H1 (cell line): ENCODE results near the gene RBCK1. TPM values are rescaled to one million over a fixed set of nuclear protein-coding genes. Genes with fewer than 3 reads are reported as not detected.

Source experiments
- CTCF ChIA-PET: fragments of 300-600 bp; sonication (Branson Sonifier 250); formaldehyde crosslinking; loops from one replicate; lab custom pipeline; 2021; ENCODE audit not compliant: partially characterized antibody; lab: Charles Lee
- POLR2A ChIA-PET: fragments of 300-600 bp; sonication (Branson Sonifier 250); formaldehyde crosslinking; loops from one replicate; lab custom pipeline; 2021; ENCODE audit warnings: inconsistent platforms; ENCODE audit not compliant: partially characterized antibody; lab: Charles Lee
- DNase-seq, 2 experiments: peaks; one replicate each; pipeline versions ENCODE4 v3.0.0 to v3.0.0-alpha.2; 2010 to 2022; ENCODE audit warnings: low spot score in 2 of 2, low read depth in 1 of 2, mixed read lengths in 1 of 2
- FAIRE-seq: peaks from 2 replicates; lab custom pipeline; 2011; peaks lifted over from hg19 to GRCh38; lab: Jason Lieb, UNC
- H2AFZ ChIP-seq: 2 replicates; pipeline ENCODE4 v1.8.1; 2012; ENCODE audit warnings: low read length, inconsistent platforms
- H2AK5ac ChIP-seq: 2 replicates; pipeline ENCODE4 v1.6.1; 2013; ENCODE audit warnings: low read depth, low read length
- H2BK120ac ChIP-seq: replicated peaks from 2 replicates; pipeline ENCODE3; 2013; ENCODE audit warnings: low read depth, low read length, inconsistent platforms
- H2BK12ac ChIP-seq: 2 replicates; pipeline ENCODE4 v1.6.1; 2013; ENCODE audit warnings: low read depth, low read length
- H2BK15ac ChIP-seq: 2 replicates; pipeline ENCODE4 v1.6.1; 2013; ENCODE audit warnings: low read length
- H2BK20ac ChIP-seq: 2 replicates; pipeline ENCODE4 v1.6.1; 2013; ENCODE audit warnings: low read length
- H2BK5ac ChIP-seq: 2 replicates; pipeline ENCODE4 v1.6.1; 2013; ENCODE audit warnings: low read depth, low read length
- H3K14ac ChIP-seq: 2 replicates; pipeline ENCODE4 v1.6.1; 2013; ENCODE audit warnings: inconsistent platforms; ENCODE audit not compliant: insufficient read length
- H3K18ac ChIP-seq: 2 replicates; pipeline ENCODE4 v1.6.1; 2013; ENCODE audit warnings: low read length; ENCODE audit errors: extremely low read depth
- H3K23ac ChIP-seq: 2 replicates; pipeline ENCODE4 v1.6.1; 2013; ENCODE audit warnings: inconsistent platforms; ENCODE audit not compliant: insufficient read length
- H3K23me2 ChIP-seq: 2 replicates; pipeline ENCODE4 v1.6.1; 2013; ENCODE audit warnings: low read depth, low read length
- H3K27ac ChIP-seq: 2 replicates; pipeline ENCODE4 v1.6.1; 2011; ENCODE audit warnings: low read depth, low read length, inconsistent platforms
- H3K27me3 ChIP-seq, 4 experiments: replicated peaks in 1 of 4; 1 replicate in 1 of 4; 2 replicates in 3 of 4; pipeline versions ENCODE4 v1.6.1 to v1.8.1; 2011 to 2013; ENCODE audit warnings: low read length in 3 of 4, mild to moderate bottlenecking in 3 of 4, inconsistent platforms in 2 of 4, mixed read lengths in 2 of 4, moderate library complexity in 1 of 4; ENCODE audit not compliant: control insufficient read depth in 3 of 4, insufficient read depth in 3 of 4; ENCODE audit errors: extremely low read depth in 1 of 4
- H3K36me3 ChIP-seq, 4 experiments: 2 replicates each; pipeline versions ENCODE4 v1.6.1 to v1.8.1; 2011 to 2013; ENCODE audit warnings: mild to moderate bottlenecking in 4 of 4, low read length in 3 of 4, moderate library complexity in 2 of 4, control low read depth in 1 of 4, inconsistent platforms in 1 of 4; ENCODE audit not compliant: insufficient read depth in 4 of 4, control insufficient read depth in 2 of 4
- H3K4ac ChIP-seq: replicated peaks from 2 replicates; pipeline ENCODE3; 2013; ENCODE audit warnings: low read length, low read depth, mixed read lengths, inconsistent platforms; ENCODE audit not compliant: insufficient read length
- H3K4me1 ChIP-seq, 4 experiments: replicated peaks in 1 of 4; 1 replicate in 1 of 4; 2 replicates in 3 of 4; pipeline versions ENCODE4 v1.6.1 to v1.8.1; 2011 to 2013; ENCODE audit warnings: low read length in 3 of 4, inconsistent platforms in 2 of 4, mixed read lengths in 1 of 4; ENCODE audit not compliant: insufficient read depth in 4 of 4, control insufficient read depth in 3 of 4
- H3K4me2 ChIP-seq, 2 experiments: 2 replicates each; pipeline versions ENCODE4 v1.6.1 to v1.8.1; 2011 to 2013; ENCODE audit warnings: low read depth in 2 of 2, low read length in 2 of 2, control low read depth in 1 of 2, inconsistent platforms in 1 of 2, mild to moderate bottlenecking in 1 of 2; ENCODE audit not compliant: insufficient read depth in 1 of 2
- H3K4me3 ChIP-seq, 4 experiments: fragments of 200-600, 300-600 bp in 1 of 4; sonication (generic), shearing (Covaris generic), sonication (Bioruptor Twin) in 1 of 4; 2 replicates each; pipeline versions ENCODE4 v1.5.1 to v1.8.1; 2011 to 2016; ENCODE audit warnings: low read length in 4 of 4, low read depth in 3 of 4, control low read depth in 2 of 4, inconsistent platforms in 2 of 4, mild to moderate bottlenecking in 2 of 4, mixed read lengths in 1 of 4, moderate library complexity in 1 of 4; ENCODE audit not compliant: insufficient read depth in 2 of 4; ENCODE audit errors: extremely low read depth in 1 of 4
- H3K56ac ChIP-seq: replicated peaks from 2 replicates; pipeline ENCODE3; 2013; ENCODE audit warnings: low read depth, mild to moderate bottlenecking, mixed read lengths, low read length, inconsistent platforms; ENCODE audit not compliant: insufficient read length
- H3K79me1 ChIP-seq: 2 replicates; pipeline ENCODE4 v1.6.1; 2013; ENCODE audit warnings: low read depth, low read length, control low read depth
- H3K79me2 ChIP-seq, 2 experiments: 2 replicates each; pipeline versions ENCODE4 v1.6.1 to v1.8.1; 2012 to 2013; ENCODE audit warnings: low read length in 2 of 2, mild to moderate bottlenecking in 2 of 2, inconsistent platforms in 1 of 2; ENCODE audit not compliant: insufficient read depth in 2 of 2, control insufficient read depth in 1 of 2
- H3K9ac ChIP-seq, 4 experiments: replicated peaks in 1 of 4; 1 replicate in 1 of 4; 2 replicates in 3 of 4; pipeline versions ENCODE4 v1.6.1 to v1.8.1; 2011 to 2013; ENCODE audit warnings: low read depth in 3 of 4, low read length in 3 of 4, control low read depth in 2 of 4, mild to moderate bottlenecking in 2 of 4, moderate library complexity in 2 of 4, inconsistent platforms in 1 of 4; ENCODE audit errors: extremely low read depth in 1 of 4
- H3K9me3 ChIP-seq, 2 experiments: 2 replicates each; pipeline versions ENCODE4 v1.6.1 to v1.8.1; 2012 to 2013; ENCODE audit warnings: mild to moderate bottlenecking in 2 of 2, moderate library complexity in 2 of 2, control low read depth in 1 of 2, inconsistent platforms in 1 of 2, low read depth in 1 of 2, low read length in 1 of 2, mixed read lengths in 1 of 2; ENCODE audit not compliant: insufficient read depth in 2 of 2
- H4K20me1 ChIP-seq, 2 experiments: replicated peaks in 1 of 2; 2 replicates each; pipeline versions ENCODE3 to v1.8.1; 2011 to 2013; ENCODE audit warnings: inconsistent platforms in 2 of 2, low read length in 2 of 2, mild to moderate bottlenecking in 1 of 2; ENCODE audit not compliant: insufficient read depth in 2 of 2, control insufficient read depth in 1 of 2
- H4K5ac ChIP-seq: 2 replicates; pipeline ENCODE4 v1.6.1; 2013; ENCODE audit warnings: low read length, low read depth, mixed read lengths, inconsistent platforms; ENCODE audit not compliant: insufficient read length
- H4K8ac ChIP-seq: 2 replicates; pipeline ENCODE4 v1.8.0; 2013; ENCODE audit warnings: mild to moderate bottlenecking, moderate library complexity, low read length, inconsistent platforms; ENCODE audit not compliant: insufficient read depth; ENCODE audit errors: extremely low read depth
- H4K91ac ChIP-seq: replicated peaks from 2 replicates; pipeline ENCODE3; 2013; ENCODE audit warnings: low read length, mixed read lengths, inconsistent platforms; ENCODE audit not compliant: insufficient read length
- CBX8 ChIP-seq: fragments of 300-800, 300-1000 bp; sonication (generic); IDR thresholded peaks from 2 replicates; pipeline ENCODE4 v1.7.1; 2016; ENCODE audit warnings: low read depth, low read length, borderline replicate concordance
- CHD2 ChIP-seq: IDR thresholded peaks from 2 replicates; pipeline ENCODE4 v1.6.1; 2012; ENCODE audit warnings: low read length, improper control_type of control experiment
- CREB1 ChIP-seq: IDR thresholded peaks from 2 replicates; pipeline ENCODE4 v1.6.1; 2012; ENCODE audit warnings: inconsistent platforms
- FOSL1 ChIP-seq: IDR thresholded peaks from 2 replicates; pipeline ENCODE4 v1.6.1; 2011; ENCODE audit warnings: mild to moderate bottlenecking, low read depth, low read length, moderate library complexity; ENCODE audit not compliant: insufficient read depth
- HDAC6 ChIP-seq: IDR thresholded peaks from one replicate; pipeline ENCODE4 v1.7.1; 2012; ENCODE audit warnings: low read depth, mild to moderate bottlenecking, inconsistent platforms, low read length, moderate library complexity
- JUN ChIP-seq: IDR thresholded peaks from 2 replicates; pipeline ENCODE4 v1.6.1; 2011; ENCODE audit warnings: low read depth, mild to moderate bottlenecking, improper control_type of control experiment, low read length
- JUND ChIP-seq: IDR thresholded peaks from 2 replicates; pipeline ENCODE4 v1.6.1; 2011; ENCODE audit warnings: mild to moderate bottlenecking, improper control_type of control experiment, low read length
- NRF1 ChIP-seq: IDR thresholded peaks from 2 replicates; pipeline ENCODE4 v1.6.1; 2011; ENCODE audit warnings: mild to moderate bottlenecking, low read depth, low read length, improper control_type of control experiment
- POLR2A ChIP-seq, 2 experiments: IDR thresholded peaks; 1 replicate in 1 of 2; 2 replicates in 1 of 2; pipeline ENCODE4 v1.6.1; 2011; ENCODE audit warnings: low read depth in 2 of 2, low read length in 2 of 2, mild to moderate bottlenecking in 2 of 2; ENCODE audit errors: control extremely low read depth in 1 of 2
- POU5F1 ChIP-seq: IDR thresholded peaks from 2 replicates; pipeline ENCODE4 v1.6.1; 2011; ENCODE audit warnings: low read depth, mild to moderate bottlenecking, low read length, moderate library complexity
- RNF2 ChIP-seq: fragments of 200-900, 300-1000 bp; sonication (generic); IDR thresholded peaks from 2 replicates; pipeline ENCODE4 v1.7.1; 2016; ENCODE audit warnings: borderline replicate concordance, low read depth, mild to moderate bottlenecking, antibody characterized with exemption, low read length; ENCODE audit not compliant: poor library complexity, severe bottlenecking; ENCODE audit errors: missing control alignments
- SUZ12 ChIP-seq: fragments of 200-600 bp; sonication (generic); IDR thresholded peaks from 2 replicates; pipeline ENCODE4 v1.6.1; 2012; ENCODE audit warnings: mild to moderate bottlenecking, inconsistent platforms, low read length, moderate library complexity, mixed read lengths
- TCF12 ChIP-seq: IDR thresholded peaks from 2 replicates; pipeline ENCODE4 v1.6.1; 2011; ENCODE audit warnings: low read depth, mild to moderate bottlenecking, low read length
- ZNF274 ChIP-seq: IDR thresholded peaks from 2 replicates; pipeline ENCODE4 v1.7.0; 2012; ENCODE audit warnings: low read length, borderline replicate concordance; ENCODE audit errors: extremely low read depth
- WGBS, 2 experiments: shearing (Covaris generic) in 1 of 2; methylation state at CpG; one replicate each; pipeline versions ENCODE4 v1.1.6 to v1.1.7; 2013 to 2015; ENCODE audit warnings: low lambda C conversion rate in 2 of 2, mixed read lengths in 2 of 2, inconsistent platforms in 1 of 2, low coverage in 1 of 2, missing lambda C conversion rate in 1 of 2; ENCODE audit not compliant: insufficient replicate concordance in 2 of 2, insufficient coverage in 1 of 2, insufficient read length in 1 of 2; ENCODE audit errors: extremely low coverage in 1 of 2, missing lambda C conversion rate in 1 of 2; 5-methylcytosine and 5-hydroxymethylcytosine counted together
- polyA plus RNA-seq, 7 experiments: library from polyadenylated mRNA; depleted of rRNA in 3 of 7; stranded (reverse) in 5 of 7; unstranded in 2 of 7; fragments of >200 nt in 5 of 7; fragments of 200-250 nt in 2 of 7; gene quantifications; 1 replicate in 5 of 7; 2 replicates in 1 of 7; 4 replicates in 1 of 7; pipeline versions ENCODE4 v1.2.1 to v1.2.3, GENCODE V29; 2011 to 2013; ENCODE audit warnings: missing spikeins in 2 of 7, mixed read lengths in 2 of 7
- total RNA-seq: library from RNA; stranded (reverse); fragmentation: NEBNext Ultra II Directional; extraction: Animal tissue kit (Norgen Biotek cat#: 25700); gene quantifications from 2 replicates; pipeline ENCODE4 v1.2.1, GENCODE V29; 2021

RBCK1 gene
- total and polyA plus RNA-seq, 2 of the 8 experiments (the other 6 are each of a cell fraction or from before 2014, with no cell fraction given) = 43.1 to 54.7 TPM

DNA sequence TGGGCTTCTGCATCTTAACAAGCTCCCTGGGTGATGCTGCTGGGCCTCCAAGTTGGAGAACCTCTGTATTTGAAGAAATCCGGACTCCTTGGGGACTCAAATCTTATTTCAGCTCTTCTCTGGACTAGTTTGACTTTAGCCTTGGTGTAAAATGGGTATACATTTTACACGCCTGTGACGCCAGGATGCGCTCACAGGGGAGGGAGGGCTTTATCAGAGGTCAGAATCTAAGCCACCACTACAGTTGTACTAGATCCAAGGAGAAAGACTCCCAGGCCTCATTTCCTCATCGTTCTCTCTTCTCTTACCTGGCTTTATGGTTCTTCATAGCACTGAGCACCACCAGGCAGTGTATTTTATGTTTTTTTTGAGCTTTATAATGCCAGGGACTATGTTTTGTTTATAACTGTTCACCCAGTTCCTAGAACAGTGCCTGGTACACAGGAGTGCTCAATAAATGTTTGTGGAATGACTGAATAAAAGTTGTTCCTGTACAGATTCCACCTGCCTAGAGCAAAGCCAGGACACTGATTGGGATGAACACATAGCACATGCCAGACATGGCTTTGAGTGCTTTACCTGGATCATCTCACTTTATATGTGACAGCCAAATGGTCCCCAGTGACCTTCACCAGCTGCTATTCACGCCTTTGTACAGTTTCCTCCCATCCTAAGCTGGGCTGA is 5.1 kb upstream of the RBCK1 start:
- Histone ChIP-seq H4K5ac (no peak overlapping the region), H3K18ac (no peak overlapping the region), H4K91ac (no peak overlapping the region), H3K27me3 (no peaks in the 10 kb centered on the region), H2BK15ac (no peak overlapping the region), H2BK20ac (no peak overlapping the region), H3K4me2 (no peak overlapping the region), H3K14ac (no peak overlapping the region), H3K27ac (no peak overlapping the region), H3K79me2 (no peaks in the 10 kb centered on the region), H3K79me1 (no peaks in the 10 kb centered on the region), H3K4me1 (peaks cover 4 to 9% (median 6%) of the 10 kb centered on the region in 4 experiments; a peak in 6 of 7 replicates), H3K4me3 (no peak overlapping the region), H2BK12ac (no peak overlapping the region), H3K23ac (no peak overlapping the region), H3K4ac (no peak overlapping the region), H3K36me3 (no peaks in the 10 kb centered on the region), H2BK5ac (no peak overlapping the region), H3K9me3 (peaks cover 0 to 5% of the 10 kb centered on the region in 2 experiments; a peak in 3 of 4 replicates), H4K20me1 (no peaks in the 10 kb centered on the region), H2BK120ac (no peak overlapping the region), H3K56ac (no peak overlapping the region), H3K9ac (no peak overlapping the region), H2AFZ (no peak overlapping the region), H2AK5ac (no peak overlapping the region), H3K23me2 (peaks cover 5% of the 10 kb centered on the region), H4K8ac (no peak overlapping the region)
- POLR2A ChIA-PET = interaction anchor here (0.7 to 11.8 kb wide), 4 partner anchors 18 to 66 kb away, joined by 3 to 263 read pairs (median 3); partner anchors contain the start of gene TRIB3
- WGBS, 2 experiments = 91% methylated on average over 6 of the region's 6 CpGs; no CpG with 5 or more reads in 1 of the 2 experiments
- FAIRE-seq (no peak), DNase-seq (no peak)
- CTCF ChIA-PET = interaction anchor here (0.7 to 1.3 kb wide), 4 partner anchors 9 to 73 kb away, joined by 3 to 5 read pairs (median 3); no protein-coding TSS in a partner anchor
- TF ChIP-seq POU5F1 (no peak), TCF12 (no peak), RNF2 (no peak), POLR2A (IDR thresholded peaks at IDR 0.05; ENCODE audit: control extremely low read depth in 1 of 2, low read depth in 2 of 2, low read length in 2 of 2) (no peak), CREB1 (no peak), CBX8 (no peak), JUND (no peak), FOSL1 (no peak), NRF1 (no peak), CHD2 (no peak), SUZ12 (no peak), HDAC6 (no peak), ZNF274 (no peak), JUN (no peak)
